ENCODE data around the gene CES2.
A peak's percentile ranks its signal among the peaks of the same experiment; 100 is the strongest.
"Not testable (repeated sequence)": the region's sequence is repeated elsewhere in the genome, so short reads cannot be mapped to it uniquely, and the experiment has no call there.

The CES2 gene

GRCh38 chr16:66935314-66936011 is at the start of gene CES2:
TSS of gene CES2 (plus strand) at chr16:66935516. CDS start at chr16:66935636, 120 bp downstream.
- no peak for DNase-seq (ENCODE audit: low read depth in 2 of 2)

GRCh38 chr16:66886321-66886720 is 49.0 kb upstream of the CES2 start:
- no peak for DNase-seq (ENCODE audit: low read depth in 2 of 2)

DNA sequence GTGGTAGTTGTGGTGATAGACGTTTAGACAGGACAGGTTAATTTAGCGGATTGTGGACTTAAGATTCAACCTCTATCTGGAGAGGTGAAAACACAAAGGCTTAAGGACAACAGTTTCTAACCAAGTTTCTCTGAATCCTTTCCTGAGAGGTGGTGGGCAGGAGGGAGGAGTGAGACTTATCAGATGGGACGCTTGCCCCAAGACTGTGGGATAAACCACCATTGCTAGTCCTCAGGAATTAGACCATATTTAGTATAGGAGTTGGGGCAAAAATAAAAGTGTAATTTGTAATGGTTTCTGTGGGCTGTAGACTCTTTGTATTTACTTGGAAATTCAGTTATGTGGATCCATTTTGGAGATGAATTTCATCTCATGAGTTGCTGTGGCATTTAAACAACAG is 48.4 kb upstream of the CES2 start:
- no peak for DNase-seq (ENCODE audit: low read depth in 2 of 2)

DNA sequence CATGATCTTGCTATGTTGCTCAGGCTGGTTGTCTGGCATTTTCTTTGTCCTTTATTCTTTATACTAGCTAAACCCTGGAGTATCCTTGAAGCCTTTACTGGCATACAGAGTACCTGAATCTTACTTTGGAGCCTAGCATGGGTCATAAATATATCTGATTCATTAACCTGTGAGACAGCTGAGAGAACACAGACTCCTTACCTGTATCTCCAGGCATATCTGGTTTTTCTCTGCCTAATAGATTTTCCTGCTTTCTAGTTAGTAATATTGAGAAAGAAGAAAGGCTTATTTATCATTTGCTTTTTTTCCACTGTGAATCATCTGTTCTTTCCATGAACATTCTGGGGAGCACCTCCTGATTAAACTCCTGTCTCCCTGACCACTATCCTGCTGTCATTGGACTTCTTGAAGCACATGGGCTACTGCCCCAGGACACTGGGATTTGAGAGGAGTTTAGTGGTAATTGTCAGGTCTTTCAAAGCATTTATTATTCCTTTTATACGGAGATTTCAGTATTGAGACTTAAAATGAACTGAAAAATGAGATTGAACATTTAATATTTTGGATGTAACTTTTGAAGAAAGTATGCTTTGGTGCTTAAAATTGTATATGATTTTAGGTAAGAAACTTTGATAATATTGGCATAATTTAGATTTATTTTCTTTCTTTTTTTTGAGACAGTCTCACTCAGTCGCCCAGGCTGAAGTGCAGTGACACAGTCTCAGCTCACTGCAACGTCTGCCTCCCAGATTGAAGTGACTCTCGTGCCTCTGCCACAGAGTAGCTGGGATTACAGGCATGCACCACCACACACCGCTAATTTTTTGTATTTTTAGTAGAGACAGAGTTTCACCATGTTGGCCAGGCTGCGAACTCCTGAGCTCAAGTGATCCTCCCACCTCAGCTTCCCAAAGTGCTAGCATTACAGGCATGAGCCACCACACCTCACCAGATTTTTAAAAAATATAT is 46.4 kb upstream of the CES2 start:
- no peak for DNase-seq (ENCODE audit: low read depth in 2 of 2)

DNA sequence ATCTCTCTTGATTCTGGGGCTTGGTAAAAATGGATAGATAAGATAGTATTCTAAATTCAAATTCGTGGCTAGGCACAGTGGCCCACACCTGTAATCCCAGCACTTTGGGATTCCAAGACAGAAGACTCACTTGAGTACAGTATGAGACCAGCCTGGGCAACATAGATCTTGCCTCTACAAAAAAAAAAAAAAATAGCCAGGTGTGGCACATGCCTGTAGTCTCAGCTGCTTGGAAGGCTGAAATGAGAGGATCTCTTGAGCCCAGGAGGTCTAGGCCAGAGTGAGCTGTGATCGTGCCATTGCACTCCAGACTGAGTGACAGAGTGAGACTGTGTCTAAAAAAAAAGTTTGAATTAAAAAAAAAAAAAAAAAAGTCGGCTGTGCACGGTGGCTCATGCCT is 45.7 kb upstream of the CES2 start:
- DNase-seq (ENCODE audit: low read depth in 2 of 2): no peak

DNA sequence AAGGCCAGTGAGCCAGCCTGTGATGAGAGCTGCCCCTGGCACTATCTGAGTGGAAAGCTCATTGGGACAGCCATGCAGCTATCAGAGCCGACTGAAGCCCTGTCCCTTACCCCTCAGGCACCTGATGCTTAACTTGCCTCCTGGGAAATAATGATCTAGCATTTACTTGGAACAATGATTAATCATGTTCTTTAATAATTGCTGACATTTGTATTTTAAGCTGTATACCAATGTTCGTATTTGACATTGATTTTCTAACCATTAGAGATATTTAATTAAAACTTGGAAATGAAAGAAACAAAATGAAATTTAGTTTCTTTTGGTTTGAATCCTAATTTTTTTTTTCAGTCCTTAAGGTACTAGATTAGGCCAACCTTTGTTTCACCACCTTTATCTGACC is 44.5 kb upstream of the CES2 start:
- DNase-seq (ENCODE audit: low read depth in 2 of 2): no peak

DNA sequence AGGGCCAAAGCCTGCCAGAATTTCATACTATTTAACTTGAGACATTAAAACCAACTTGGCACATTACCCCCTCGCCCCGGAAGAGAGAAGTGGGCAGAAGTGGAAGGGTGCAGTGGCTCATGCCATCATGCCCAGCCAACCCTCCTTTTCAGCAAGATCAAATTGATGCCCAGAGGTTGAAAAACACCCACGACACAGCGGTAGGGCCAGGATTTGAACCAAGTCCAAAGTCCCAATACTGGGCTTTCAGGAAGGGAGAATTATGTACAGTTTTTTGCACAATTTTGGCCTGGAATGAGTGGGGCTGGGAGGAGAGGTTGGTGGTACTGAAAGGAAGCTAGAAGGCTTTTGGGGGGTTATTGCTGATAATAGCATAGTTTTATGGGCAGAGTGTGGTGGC is 44.0 kb upstream of the CES2 start:
- no peak for DNase-seq (ENCODE audit: low read depth in 2 of 2)

- no peak for DNase-seq (ENCODE audit: low read depth in 2 of 2)
These were observed 43.5 kb upstream of the CES2 start for GRCh38 chr16:66891797-66892196.

DNA sequence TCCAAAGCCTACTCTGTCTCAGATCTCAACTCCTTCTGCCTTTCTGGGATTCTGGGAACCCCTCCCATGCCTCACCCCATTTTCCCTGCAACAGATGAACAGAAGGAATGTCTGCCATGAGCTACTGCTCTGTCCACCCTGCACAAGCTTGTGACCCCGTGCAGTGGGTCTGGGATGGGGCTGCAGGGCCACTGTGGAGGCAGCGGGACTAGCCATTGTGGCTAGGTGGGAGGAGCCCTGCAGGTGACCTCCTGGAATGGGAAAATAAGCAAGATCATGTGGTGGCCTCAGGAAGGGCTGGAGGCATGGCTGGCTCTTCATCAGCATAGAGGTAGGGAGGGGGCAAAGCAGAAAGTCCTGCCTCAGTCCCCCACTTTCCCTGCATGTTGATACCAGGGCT is 41.3 kb upstream of the CES2 start:
- no peak for DNase-seq (ENCODE audit: low read depth in 2 of 2)

- no peak for DNase-seq (ENCODE audit: low read depth in 2 of 2)
These were observed 40.2 kb upstream of the CES2 start for GRCh38 chr16:66894948-66895688.

DNA sequence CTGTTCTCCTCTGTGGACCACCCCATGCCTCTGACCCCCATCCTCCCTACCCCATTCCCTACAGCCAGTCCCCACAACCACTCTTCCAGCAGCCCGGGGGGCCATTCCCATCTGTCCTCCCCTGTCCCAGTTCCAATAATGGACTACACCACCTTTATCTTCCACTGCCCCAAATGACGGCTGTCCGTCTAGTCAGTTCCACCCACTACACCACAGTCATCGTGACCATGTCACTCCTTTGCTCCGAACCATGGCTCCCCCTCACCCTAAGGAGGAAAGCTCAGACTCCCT is 39.7 kb upstream of the CES2 start:
- no peak for DNase-seq (ENCODE audit: low read depth in 2 of 2)

DNA sequence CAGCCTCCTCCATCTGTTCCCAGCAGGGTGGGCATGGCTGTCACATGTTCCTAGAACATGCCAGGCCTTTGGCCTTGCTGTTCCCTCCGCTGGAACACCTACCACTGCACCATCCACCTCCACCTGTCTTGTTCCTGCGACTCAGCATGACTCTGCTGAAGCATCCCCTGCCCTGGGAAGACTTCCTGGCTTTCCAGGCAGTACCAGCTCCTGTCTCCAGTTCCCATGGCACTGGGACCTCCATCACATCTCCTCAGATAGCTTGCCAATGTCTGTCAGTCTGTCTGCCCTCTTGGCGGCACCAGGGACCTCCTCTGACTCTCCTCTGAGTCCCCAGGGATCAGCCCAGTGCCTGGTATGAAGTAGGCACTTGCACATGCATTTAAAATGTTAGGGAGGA is 39.3 kb upstream of the CES2 start:
- DNase-seq (ENCODE audit: low read depth in 2 of 2): no peak

DNA sequence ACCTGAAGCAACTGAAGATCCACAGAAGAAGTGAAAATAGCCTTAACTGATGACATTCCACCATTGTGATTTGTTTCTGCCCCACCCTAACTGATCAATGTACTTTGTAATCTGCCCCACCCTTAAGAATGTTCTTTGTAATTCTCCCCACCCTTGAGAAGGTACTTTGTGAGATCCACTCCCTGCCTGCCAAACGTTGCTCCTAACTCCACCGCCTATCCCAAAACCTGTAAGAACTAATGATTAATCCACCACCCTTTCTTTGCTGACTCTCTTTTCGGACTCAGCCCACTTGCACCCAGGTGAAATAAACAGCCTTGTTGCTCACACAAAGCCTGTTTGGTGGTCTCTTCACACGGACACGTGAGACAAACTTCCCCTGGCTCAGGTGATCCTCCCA is 38.6 kb upstream of the CES2 start:
- DNase-seq (ENCODE audit: low read depth in 2 of 2): not testable (repeated sequence)

- DNase-seq (ENCODE audit: low read depth in 2 of 2): no peak
These were observed 37.1 kb upstream of the CES2 start for GRCh38 chr16:66898207-66898606.

DNA sequence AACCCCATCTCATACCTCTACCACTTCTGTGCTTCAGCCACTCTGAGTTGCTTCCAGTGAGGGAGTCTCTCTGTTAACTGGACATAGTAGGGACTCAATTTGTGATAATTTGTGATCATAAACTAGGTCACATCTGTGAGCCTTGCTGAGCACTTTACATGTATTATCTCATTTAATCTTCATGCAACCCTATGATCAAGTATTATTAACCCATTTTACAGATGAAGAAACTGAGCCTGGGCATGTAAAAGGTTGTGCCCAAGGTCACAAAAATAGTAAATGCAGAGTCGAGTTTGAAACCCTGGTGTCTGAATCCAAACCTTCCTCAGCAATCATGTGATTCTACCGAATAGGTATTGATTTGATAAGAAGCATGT is 36.4 kb upstream of the CES2 start:
- no peak for DNase-seq (ENCODE audit: low read depth in 2 of 2)

GRCh38 chr16:66899310-66899944 is 35.9 kb upstream of the CES2 start:
- DNase-seq (ENCODE audit: low read depth in 2 of 2): no peak

GRCh38 chr16:66899945-66900710 is 35.2 kb upstream of the CES2 start:
- peak; percentile 12 to 24 for DNase-seq (ENCODE audit: low read depth in 2 of 2)

DNA sequence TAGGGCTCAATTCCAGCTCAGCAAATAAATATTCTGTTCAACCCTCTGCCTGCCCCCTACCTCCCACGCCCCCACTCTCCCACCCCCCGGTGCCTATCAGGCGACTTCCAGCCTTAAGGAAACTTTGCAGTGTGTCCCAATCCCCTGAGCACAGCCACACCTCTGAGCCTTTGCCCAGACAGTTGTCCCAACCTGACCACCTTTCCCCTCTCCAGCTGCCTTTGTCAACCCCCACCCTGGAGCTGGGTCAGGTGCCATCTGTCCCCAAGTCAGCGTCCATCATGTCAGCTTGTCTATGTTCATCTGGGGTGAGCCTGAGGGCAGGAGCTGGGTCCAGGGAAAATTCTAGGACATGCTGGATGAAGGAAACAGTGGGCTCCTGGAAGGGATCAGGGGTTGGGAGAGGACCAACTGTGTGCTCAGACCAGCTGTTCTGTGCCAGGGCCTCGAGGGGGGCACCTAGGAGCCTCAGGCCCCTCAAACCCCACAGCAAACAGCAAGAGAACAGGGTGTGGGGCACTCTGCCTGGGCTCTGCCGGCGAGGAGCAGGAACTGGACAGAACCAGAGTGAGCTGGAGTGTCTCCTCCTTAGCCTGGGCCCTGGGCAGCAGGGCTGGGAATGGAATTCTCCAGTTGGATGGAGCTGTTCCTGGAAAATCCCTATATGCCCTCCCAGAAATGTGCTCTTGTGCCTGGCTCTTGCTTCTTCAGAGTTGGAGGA is 34.4 kb upstream of the CES2 start:
- DNase-seq (ENCODE audit: low read depth in 2 of 2): no peak

GRCh38 chr16:66901626-66902025 is 33.7 kb upstream of the CES2 start:
- DNase-seq (ENCODE audit: low read depth in 2 of 2): no peak

DNA sequence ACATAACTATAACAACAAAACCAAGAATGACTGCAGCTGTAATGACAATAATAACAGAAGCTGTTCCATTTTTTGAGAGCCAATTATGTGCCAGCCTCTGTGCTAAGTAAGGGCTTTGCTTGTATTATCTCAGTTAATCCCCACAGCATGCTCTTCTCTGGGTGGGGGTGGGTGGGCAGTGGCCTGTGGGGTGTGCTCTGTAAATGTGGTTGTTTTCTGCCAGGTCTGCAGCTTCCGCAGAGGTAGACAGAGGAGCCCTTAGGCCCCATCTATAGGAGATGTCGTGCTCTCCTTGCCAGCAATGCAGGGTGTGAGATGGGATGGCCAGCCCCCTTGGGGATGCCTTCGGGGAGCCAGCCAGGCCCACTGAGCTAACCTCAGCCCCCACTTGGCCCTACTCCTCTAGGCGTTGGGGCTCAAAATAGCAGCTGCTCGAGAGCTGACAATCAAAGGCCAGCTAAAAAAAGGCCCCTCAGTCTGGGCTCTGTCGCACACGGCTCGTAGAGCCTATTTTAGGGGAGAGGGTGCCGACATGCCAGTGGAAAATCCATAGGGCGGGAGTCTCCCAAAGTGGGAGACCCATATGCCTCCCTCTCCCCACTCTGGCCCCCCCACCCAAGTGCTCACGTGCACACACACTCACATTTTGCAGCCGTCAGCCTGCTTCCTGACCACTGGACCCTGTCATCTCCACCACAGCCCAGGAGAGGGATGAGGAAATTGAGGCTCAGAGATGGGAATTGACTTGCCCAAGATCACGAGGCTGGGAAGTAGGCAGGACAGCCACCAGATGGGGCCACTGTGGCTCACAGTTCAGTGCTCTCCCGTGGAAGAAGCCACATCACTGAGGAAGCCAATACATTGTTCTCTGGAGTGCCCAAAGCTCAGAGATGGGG is 32.4 kb upstream of the CES2 start:
- no peak for DNase-seq (ENCODE audit: low read depth in 2 of 2)
